GM12865 (cell line): ENCODE results near the gene SEC14L1.
A peak's percentile ranks its signal among the peaks of the same experiment; 100 is the strongest.
"Not testable (repeated sequence)": the region's sequence is repeated elsewhere in the genome, so short reads cannot be mapped to it uniquely, and the experiment has no call there.

Experiments used
- DNase-seq: peaks from one replicate; pipeline ENCODE4 v3.0.0; 2010; ENCODE audit warnings: low read depth
- H3K4me3 ChIP-seq: 2 replicates; pipeline ENCODE4 v1.5.1; 2011; ENCODE audit warnings: mild to moderate bottlenecking, low read depth, low read length, control low read depth
- CTCF ChIP-seq: IDR thresholded peaks from 2 replicates; pipeline ENCODE4 v1.5.1; 2011; ENCODE audit warnings: low read length, control low read depth, low read depth, inconsistent platforms; ENCODE audit not compliant: insufficient read depth; ENCODE audit errors: missing control alignments

Gene SEC14L1

GRCh38 chr17:77099997-77100396 is 40.8 kb upstream of the SEC14L1 start:
- no peak for TF ChIP-seq CTCF
- DNase-seq, result no peak
- no peak overlapping the region for H3K4me3 ChIP-seq

GRCh38 chr17:77101521-77102410 is 39.0 kb upstream of the SEC14L1 start:
- no peak for DNase-seq
- TF ChIP-seq CTCF, result no peak
- no peak overlapping the region for H3K4me3 ChIP-seq

GRCh38 chr17:77102411-77103134 is 38.2 kb upstream of the SEC14L1 start:
- not testable (repeated sequence) for H3K4me3 ChIP-seq, DNase-seq

GRCh38 chr17:77105706-77106105 is 35.1 kb upstream of the SEC14L1 start:
- TF ChIP-seq CTCF, result no peak
- no peak overlapping the region for H3K4me3 ChIP-seq
- DNase-seq, result no peak

GRCh38 chr17:77106874-77107358 is 33.9 kb upstream of the SEC14L1 start:
- DNase-seq, result peak; percentile 79
- peak overlapping the region; percentile 47 for H3K4me3 ChIP-seq
- TF ChIP-seq CTCF, result peak; percentile 21

- peak overlapping the region; percentile 47 for H3K4me3 ChIP-seq
- peak; percentile 92 for DNase-seq
- no peak for TF ChIP-seq CTCF
These were observed 33.0 kb upstream of the SEC14L1 start for GRCh38 chr17:77107506-77108433.
